Muscle of back (tissue), 11 donors: ENCODE measurements around the gene KICS2. TPM values are rescaled to one million over a fixed set of nuclear protein-coding genes. Genes with fewer than 3 reads are reported as not detected.

Source experiments
- DNase-seq, 3 donors: peaks; one replicate each; pipeline versions ENCODE4 v3.0.0 to v3.0.0-alpha.2; 2013
- polyA plus RNA-seq, 10 donors: library from polyadenylated mRNA; unstranded; fragments of 120-200 nt; gene quantifications; one replicate each; pipeline ENCODE4 v1.2.1, GENCODE V29; 2013; ENCODE audit not compliant: insufficient read length in 10 of 10

Gene KICS2
- polyA plus RNA-seq, 10 donors = 2.5 to 4.4 (median 3.1) TPM

GRCh38 chr12:64175254-64175945, 46.7 kb downstream of the KICS2 start:
- DNase-seq = no peak

GRCh38 chr12:64173456-64173855, 48.6 kb downstream of the KICS2 start:
- no peak for DNase-seq

Other genes starting within 250 kb of the KICS2 start
- 1 to 10 TPM in 5 of 10 donors, under 1 TPM in 5; 0.19 to 2.3 (median 1.3) TPM for gene C12orf56, start 168.5 kb upstream of the KICS2 start, polyA plus RNA-seq
- gene XPOT, start 182.1 kb upstream of the KICS2 start, polyA plus RNA-seq = 10 to 100 TPM; 37.4 to 55.0 (median 43.7) TPM
- 10 to 100 TPM; 11.6 to 21.8 (median 16.4) TPM for gene TBK1, start 229.8 kb upstream of the KICS2 start, polyA plus RNA-seq